Spleen (tissue), 7 donors: Measurements from ENCODE around the gene ZNF831.

Source experiments
- POLR2AphosphoS5 ChIP-seq, 3 donors: sonication (generic); formaldehyde crosslinking; IDR thresholded peaks; one replicate each; pipeline ENCODE4 v1.5.1; 2017; ENCODE audit warnings: antibody characterized with exemption in 3 of 3
- TF ChIP-seq, protein P1 (sequence below), 11 experiments: fragments of 200-600 bp in 7 of 11; fragments of 450-650 bp in 4 of 11; sonication (generic) in 4 of 11; IDR thresholded peaks in 8 of 11; conservative IDR thresholded peaks in 3 of 11; 1 replicate in 7 of 11; 2 replicates in 4 of 11; pipeline versions ENCODE4 v1.4.0 to v1.8.0; 2016 to 2021; ENCODE audit warnings: antibody characterized with exemption in 11 of 11, inconsistent platforms in 4 of 11, mild to moderate bottlenecking in 1 of 11
- donor health status: DM: no; HTN: no; CAD: no; lungs with moderate emphysema.
- donor health status: DM: no; HTN: no; CAD: no.
- donor health status: DM: no; HTN: no; CAD: no.

DNA sequence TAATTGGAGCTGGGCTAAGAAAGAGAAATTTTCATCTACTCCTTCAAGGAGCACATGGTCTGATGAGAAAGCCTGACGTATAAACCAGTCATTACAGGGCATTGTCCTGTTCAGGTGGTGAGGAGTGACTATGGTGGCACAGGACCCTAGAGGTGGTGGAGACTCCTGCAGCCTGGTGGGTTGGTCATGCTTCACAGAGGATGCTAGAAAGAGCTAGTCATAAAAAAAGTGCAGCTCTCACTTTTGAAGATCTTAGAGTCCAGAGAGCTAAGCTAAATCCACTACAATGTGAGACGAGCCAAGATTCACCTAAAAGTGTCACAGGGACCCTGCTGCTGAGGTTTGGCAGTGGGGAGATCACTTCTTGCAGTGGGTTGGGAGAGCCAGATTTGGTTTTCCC lies 9.8 kb upstream of the ZNF831 start:
- TF ChIP-seq, protein P1, sequence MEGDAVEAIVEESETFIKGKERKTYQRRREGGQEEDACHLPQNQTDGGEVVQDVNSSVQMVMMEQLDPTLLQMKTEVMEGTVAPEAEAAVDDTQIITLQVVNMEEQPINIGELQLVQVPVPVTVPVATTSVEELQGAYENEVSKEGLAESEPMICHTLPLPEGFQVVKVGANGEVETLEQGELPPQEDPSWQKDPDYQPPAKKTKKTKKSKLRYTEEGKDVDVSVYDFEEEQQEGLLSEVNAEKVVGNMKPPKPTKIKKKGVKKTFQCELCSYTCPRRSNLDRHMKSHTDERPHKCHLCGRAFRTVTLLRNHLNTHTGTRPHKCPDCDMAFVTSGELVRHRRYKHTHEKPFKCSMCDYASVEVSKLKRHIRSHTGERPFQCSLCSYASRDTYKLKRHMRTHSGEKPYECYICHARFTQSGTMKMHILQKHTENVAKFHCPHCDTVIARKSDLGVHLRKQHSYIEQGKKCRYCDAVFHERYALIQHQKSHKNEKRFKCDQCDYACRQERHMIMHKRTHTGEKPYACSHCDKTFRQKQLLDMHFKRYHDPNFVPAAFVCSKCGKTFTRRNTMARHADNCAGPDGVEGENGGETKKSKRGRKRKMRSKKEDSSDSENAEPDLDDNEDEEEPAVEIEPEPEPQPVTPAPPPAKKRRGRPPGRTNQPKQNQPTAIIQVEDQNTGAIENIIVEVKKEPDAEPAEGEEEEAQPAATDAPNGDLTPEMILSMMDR (IDR thresholded peaks at IDR 0.05 in 8 of 11, conservative IDR thresholded peaks at IDR 0.05 in 3 of 11): no peak
- no peak for TF ChIP-seq POLR2AphosphoS5 (IDR thresholded peaks at IDR 0.05)
